Sigmoid colon (tissue), 4 donors: ENCODE measurements around the gene GYS1.

ENCODE experiments used
- CTCF ChIP-seq, 4 experiments: fragments of 450-650 bp in 3 of 4; fragments of 200-600 bp in 1 of 4; IDR thresholded peaks; one replicate each; pipeline ENCODE4 v1.5.1; 2016 to 2019; ENCODE audit warnings: antibody characterized with exemption in 4 of 4, mild to moderate bottlenecking in 3 of 4, moderate library complexity in 2 of 4
- EP300 ChIP-seq, 4 donors: sonication (generic); formaldehyde crosslinking; IDR thresholded peaks; one replicate each; pipeline ENCODE4 v1.6.1; 2017; ENCODE audit warnings: antibody characterized with exemption in 4 of 4
- POLR2A ChIP-seq, 2 donors: fragments of 450-650 bp; IDR thresholded peaks; one replicate each; pipeline ENCODE4 v1.6.1; 2016; ENCODE audit warnings: antibody characterized with exemption in 2 of 2, mild to moderate bottlenecking in 2 of 2, moderate library complexity in 2 of 2
- POLR2AphosphoS5 ChIP-seq, 4 donors: sonication (generic); formaldehyde crosslinking; IDR thresholded peaks; one replicate each; pipeline ENCODE4 v1.6.1; 2017; ENCODE audit warnings: antibody characterized with exemption in 4 of 4

- no peak for TF ChIP-seq CTCF (IDR thresholded peaks at IDR 0.05)
- no peak for TF ChIP-seq POLR2A (IDR thresholded peaks at IDR 0.05)
- TF ChIP-seq POLR2AphosphoS5 (IDR thresholded peaks at IDR 0.05) = no peak
- TF ChIP-seq EP300 (IDR thresholded peaks at IDR 0.05) = no peak
These were observed 57.2 kb downstream of the GYS1 start for GRCh38 chr19:48935864-48936263.
